Fibroblast of skin of back (primary cell): ENCODE measurements around the gene LRRC72.
A peak's percentile ranks its signal among the peaks of the same experiment; 100 is the strongest.
"Not testable (repeated sequence)": the region's sequence is repeated elsewhere in the genome, so short reads cannot be mapped to it uniquely, and the experiment has no call there.

Experiments
- DNase-seq: peaks from one replicate; pipeline ENCODE4 v3.0.0-alpha.2; 2013

Gene LRRC72

GRCh38 chr7:16529697-16530096 is 3.1 kb downstream of the LRRC72 start:
- DNase-seq, result no peak

GRCh38 chr7:16531707-16532106 is 5.1 kb downstream of the LRRC72 start:
- DNase-seq, result peak; percentile 60

GRCh38 chr7:16532272-16532671 is 5.6 kb downstream of the LRRC72 start:
- DNase-seq, result no peak

- no peak for DNase-seq
Measured at GRCh38 chr7:16535500-16535899, 8.9 kb downstream of the LRRC72 start.

GRCh38 chr7:16540559-16540958 is 13.9 kb downstream of the LRRC72 start:
- not testable (repeated sequence) for DNase-seq

- no peak for DNase-seq
Measured at GRCh38 chr7:16542401-16542800, 15.8 kb downstream of the LRRC72 start.

- DNase-seq, result no peak
Measured at GRCh38 chr7:16543456-16543855, 16.8 kb downstream of the LRRC72 start.

- no peak for DNase-seq
Measured at GRCh38 chr7:16546921-16547505, 20.4 kb downstream of the LRRC72 start.

GRCh38 chr7:16548428-16548827 is 21.8 kb downstream of the LRRC72 start:
- DNase-seq, result no peak

- DNase-seq, result no peak
Measured at GRCh38 chr7:16550671-16551070, 24.0 kb downstream of the LRRC72 start.

GRCh38 chr7:16554518-16555236 is 28.1 kb downstream of the LRRC72 start:
- DNase-seq, result no peak

- DNase-seq, result no peak
Measured at GRCh38 chr7:16556359-16556758, 29.7 kb downstream of the LRRC72 start.

- DNase-seq, result no peak
Measured at GRCh38 chr7:16558761-16559302, 32.2 kb downstream of the LRRC72 start.

- no peak for DNase-seq
Measured at GRCh38 chr7:16559497-16560179, 33.0 kb downstream of the LRRC72 start.

GRCh38 chr7:16561943-16562342 is 35.3 kb downstream of the LRRC72 start:
- no peak for DNase-seq

GRCh38 chr7:16562456-16563220 is 36.0 kb downstream of the LRRC72 start:
- DNase-seq, result no peak

- peak; percentile 35 for DNase-seq
Measured at GRCh38 chr7:16563281-16564022, 36.8 kb downstream of the LRRC72 start.

- DNase-seq, result no peak
Measured at GRCh38 chr7:16564023-16564380, 37.4 kb downstream of the LRRC72 start.

GRCh38 chr7:16564909-16565426 is 38.3 kb downstream of the LRRC72 start:
- DNase-seq, result peak; percentile 43

- DNase-seq, result no peak
Measured at GRCh38 chr7:16571941-16572340, 45.3 kb downstream of the LRRC72 start.

GRCh38 chr7:16579216-16579615 is 52.6 kb downstream of the LRRC72 start:
- no peak for DNase-seq

GRCh38 chr7:16581286-16581685 is 54.7 kb downstream of the LRRC72 start:
- DNase-seq, result no peak
